HCT116 (cell line): ENCODE data around the gene FBXL3. TPM values are rescaled to one million over a fixed set of nuclear protein-coding genes. Genes with fewer than 3 reads are reported as not detected.

Experiments
- ATAC-seq: fragments of 200-7000 bp; cut with Tn5 transposase; 2 replicates; pipeline ENCODE4 v1.9.1; 2020; ENCODE audit warnings: mild to moderate bottlenecking, moderate library complexity
- BruUV-seq: library from RNA; stranded (reverse); fragments of 400-500 nt; replicated peaks from 2 replicates; lab custom pipeline; 2021; lab: Mats Ljungman, UMichigan
- CTCF ChIA-PET: fragments of 300-600 bp; sonication (Branson Sonifier 250); formaldehyde crosslinking; loops from one replicate; lab custom pipeline; 2021; ENCODE audit warnings: antibody characterized with exemption; lab: Charles Lee
- POLR2A ChIA-PET: fragments of 300-600, 350-600 bp; sonication (Branson Sonifier 250); formaldehyde crosslinking; loops from one replicate; lab custom pipeline; 2021; ENCODE audit warnings: antibody characterized with exemption; lab: Charles Lee
- RAD21 ChIA-PET, 2 experiments: fragments of 300-600 bp; sonication (Branson Sonifier 250); formaldehyde crosslinking; loops; one replicate each; lab custom pipeline; 2023; ENCODE audit warnings: low total read pairs in 2 of 2; ENCODE audit not compliant: uncharacterized antibody in 2 of 2, unreplicated experiment in 2 of 2, low non-redundant PET in 1 of 2; lab: Charles Lee
- DNase-seq: peaks from one replicate; pipeline ENCODE4 v3.0.0-alpha.2; 2010; ENCODE audit warnings: low read depth, low spot score
- H2AFZ ChIP-seq: fragments of 200-600 bp; shearing (Covaris generic), sonication (generic); 2 replicates; pipeline ENCODE4 v1.6.1; 2017; ENCODE audit warnings: low read depth, mixed run types, mixed read lengths, antibody characterized with exemption, low read length; ENCODE audit not compliant: poor library complexity, severe bottlenecking
- H3K27ac ChIP-seq: 2 replicates; pipeline ENCODE4 v1.5.1; 2012; ENCODE audit warnings: low read depth, low read length
- H3K27me3 ChIP-seq: fragments of 200-600 bp; sonication (generic); 2 replicates; pipeline ENCODE4 v1.6.1; 2016; ENCODE audit warnings: mixed run types, low read length, mixed read lengths; ENCODE audit not compliant: insufficient read depth
- H3K36me3 ChIP-seq, 2 experiments: fragments of 200-500 bp in 1 of 2; fragments of 200-600 bp in 1 of 2; sonication (Bioruptor generic) in 1 of 2; sonication (generic) in 1 of 2; 2 replicates each; pipeline versions ENCODE4 v1.5.1 to v1.6.1; 2014 to 2016; ENCODE audit warnings: low read length in 2 of 2, inconsistent platforms in 1 of 2, mixed read lengths in 1 of 2, mixed run types in 1 of 2; ENCODE audit not compliant: insufficient read depth in 2 of 2, control insufficient read depth in 1 of 2
- H3K4me1 ChIP-seq, 2 experiments: fragments of 200-600 bp in 1 of 2; sonication (generic) in 1 of 2; 2 replicates each; pipeline versions ENCODE4 v1.5.1 to v1.6.1; 2012 to 2017; ENCODE audit warnings: low read length in 2 of 2, inconsistent platforms in 1 of 2, mild to moderate bottlenecking in 1 of 2, mixed read lengths in 1 of 2, mixed run types in 1 of 2, moderate library complexity in 1 of 2; ENCODE audit not compliant: insufficient read depth in 2 of 2, control insufficient read depth in 1 of 2
- H3K4me2 ChIP-seq: fragments of 200-600 bp; sonication (generic); 2 replicates; pipeline ENCODE4 v1.6.1; 2017; ENCODE audit warnings: mixed run types, low read length, mixed read lengths
- H3K4me3 ChIP-seq, 2 experiments: fragments of 200-600 bp in 1 of 2; sonication (generic) in 1 of 2; replicated peaks in 1 of 2; 2 replicates each; pipeline ENCODE4 v1.5.1; 2011 to 2016; ENCODE audit warnings: low read length in 2 of 2, control low read depth in 1 of 2, low read depth in 1 of 2, mild to moderate bottlenecking in 1 of 2, mixed read lengths in 1 of 2, mixed run types in 1 of 2
- H3K79me2 ChIP-seq: fragments of 200-600 bp; sonication (generic); 2 replicates; pipeline ENCODE4 v1.6.1; 2017; ENCODE audit warnings: mild to moderate bottlenecking, mixed run types, low read length, moderate library complexity, mixed read lengths; ENCODE audit not compliant: insufficient read depth
- H3K9ac ChIP-seq: fragments of 200-600 bp; sonication (generic); 2 replicates; pipeline ENCODE4 v1.6.1; 2016; ENCODE audit warnings: low read length, mixed read lengths
- H3K9me2 ChIP-seq: fragments of 200-600 bp; sonication (generic), shearing (Covaris generic); 2 replicates; pipeline ENCODE4 v1.6.1; 2017; ENCODE audit warnings: mixed run types, mild to moderate bottlenecking, moderate library complexity; ENCODE audit not compliant: insufficient read depth
- H3K9me3 ChIP-seq, 2 experiments: fragments of 200-500 bp in 1 of 2; fragments of 200-600 bp in 1 of 2; sonication (Bioruptor generic) in 1 of 2; sonication (generic) in 1 of 2; 2 replicates each; pipeline ENCODE4 v1.6.1; 2014 to 2017; ENCODE audit warnings: low read length in 2 of 2, mixed read lengths in 2 of 2, inconsistent platforms in 1 of 2, low read depth in 1 of 2, mild to moderate bottlenecking in 1 of 2, mixed run types in 1 of 2, moderate library complexity in 1 of 2; ENCODE audit not compliant: control insufficient read depth in 1 of 2, insufficient read depth in 1 of 2
- H4K20me1 ChIP-seq: fragments of 200-600 bp; sonication (generic), shearing (Covaris generic); 2 replicates; pipeline ENCODE4 v1.6.1; 2017; ENCODE audit warnings: mixed run types, mild to moderate bottlenecking, moderate library complexity; ENCODE audit not compliant: insufficient read depth
- CBX3 ChIP-seq: IDR thresholded peaks from 2 replicates; pipeline ENCODE4 v1.6.1; 2012; ENCODE audit warnings: low read depth
- CEBPB ChIP-seq: IDR thresholded peaks from 2 replicates; pipeline ENCODE4 v1.6.1; 2012; ENCODE audit warnings: low read depth
- EGR1 ChIP-seq: IDR thresholded peaks from 2 replicates; pipeline ENCODE4 v1.6.1; 2012; ENCODE audit warnings: low read depth
- ELF1 ChIP-seq: IDR thresholded peaks from 2 replicates; pipeline ENCODE4 v1.6.1; 2012; ENCODE audit warnings: low read depth, borderline replicate concordance
- EZH2 ChIP-seq: fragments of 200-600 bp; sonication (generic); IDR thresholded peaks from 2 replicates; pipeline ENCODE4 v1.6.1; 2017; ENCODE audit warnings: antibody characterized with exemption, mixed run types
- FOSL1 ChIP-seq: IDR thresholded peaks from 2 replicates; pipeline ENCODE4 v1.6.1; 2012; ENCODE audit warnings: low read depth
- JUND ChIP-seq: IDR thresholded peaks from 2 replicates; pipeline ENCODE4 v1.6.1; 2012
- POLR2A ChIP-seq: IDR thresholded peaks from 2 replicates; pipeline ENCODE4 v1.7.0; 2011; ENCODE audit warnings: borderline replicate concordance; ENCODE audit not compliant: insufficient read depth, insufficient read length; ENCODE audit errors: extremely low read depth
- RAD21 ChIP-seq: IDR thresholded peaks from 2 replicates; pipeline ENCODE4 v1.6.1; 2012; ENCODE audit warnings: low read depth, mild to moderate bottlenecking
- REST ChIP-seq: IDR thresholded peaks from 2 replicates; pipeline ENCODE4 v1.6.1; 2012; ENCODE audit warnings: low read depth
- SIN3A ChIP-seq: IDR thresholded peaks from 2 replicates; pipeline ENCODE4 v1.6.1; 2012; ENCODE audit warnings: low read depth
- SP1 ChIP-seq: IDR thresholded peaks from 2 replicates; pipeline ENCODE4 v1.6.1; 2012; ENCODE audit warnings: low read depth
- SRF ChIP-seq: IDR thresholded peaks from 2 replicates; pipeline ENCODE4 v1.6.1; 2012; ENCODE audit warnings: low read depth
- TCF7L2 ChIP-seq: IDR thresholded peaks from 2 replicates; pipeline ENCODE4 v1.7.0; 2011; ENCODE audit warnings: borderline replicate concordance, inconsistent platforms; ENCODE audit not compliant: insufficient read depth, insufficient read length; ENCODE audit errors: extremely low read depth
- YY1 ChIP-seq: IDR thresholded peaks from 2 replicates; pipeline ENCODE4 v1.6.1; 2011; ENCODE audit warnings: low read length, low read depth, moderate library complexity, mild to moderate bottlenecking; ENCODE audit not compliant: insufficient replicate concordance; ENCODE audit errors: extremely low read depth
- ZFX ChIP-seq: fragments of 450-650 bp; IDR thresholded peaks from 2 replicates; pipeline ENCODE4 v1.6.1; 2017
- ZNF274 ChIP-seq: fragments of 200-500 bp; sonication (Bioruptor generic); IDR thresholded peaks from 2 replicates; pipeline ENCODE4 v1.6.1; 2014; ENCODE audit warnings: mild to moderate bottlenecking, low read depth, low read length, inconsistent platforms
- intact Hi-C: fragments of 100-400 bp; cut with micrococcal nuclease; formaldehyde crosslinking; loops from 2 replicates; pipeline ENCODE4 v1.10.0; 2022
- total RNA-seq: library from RNA; stranded (reverse); gene quantifications from one replicate; pipeline ENCODE4 v1.2.1, GENCODE V29; 2021; ENCODE audit not compliant: unreplicated experiment
- TF ChIP-seq, protein P1 (sequence below): IDR thresholded peaks from 2 replicates; pipeline ENCODE4 v1.6.1; 2011; ENCODE audit warnings: mild to moderate bottlenecking, low read length, moderate library complexity; ENCODE audit not compliant: insufficient replicate concordance; ENCODE audit errors: extremely low read depth
- TF ChIP-seq, protein P2 (sequence below), 3 experiments: fragments of 200-600 bp in 1 of 3; sonication (generic) in 1 of 3; IDR thresholded peaks in 2 of 3; conservative IDR thresholded peaks in 1 of 3; 2 replicates each; pipeline ENCODE4 v1.5.1; 2012 to 2017; ENCODE audit warnings: low read depth in 2 of 3, low read length in 2 of 3, antibody characterized with exemption in 1 of 3, borderline replicate concordance in 1 of 3, control low read depth in 1 of 3, mild to moderate bottlenecking in 1 of 3, mixed read lengths in 1 of 3, mixed run types in 1 of 3, moderate library complexity in 1 of 3; ENCODE audit not compliant: insufficient read depth in 1 of 3
- TF ChIP-seq, protein P3 (sequence below): IDR thresholded peaks from 2 replicates; pipeline ENCODE4 v1.6.1; 2012

Gene FBXL3
- total RNA-seq, 1 experiment from 2014 or later = 24.0 TPM

DNA sequence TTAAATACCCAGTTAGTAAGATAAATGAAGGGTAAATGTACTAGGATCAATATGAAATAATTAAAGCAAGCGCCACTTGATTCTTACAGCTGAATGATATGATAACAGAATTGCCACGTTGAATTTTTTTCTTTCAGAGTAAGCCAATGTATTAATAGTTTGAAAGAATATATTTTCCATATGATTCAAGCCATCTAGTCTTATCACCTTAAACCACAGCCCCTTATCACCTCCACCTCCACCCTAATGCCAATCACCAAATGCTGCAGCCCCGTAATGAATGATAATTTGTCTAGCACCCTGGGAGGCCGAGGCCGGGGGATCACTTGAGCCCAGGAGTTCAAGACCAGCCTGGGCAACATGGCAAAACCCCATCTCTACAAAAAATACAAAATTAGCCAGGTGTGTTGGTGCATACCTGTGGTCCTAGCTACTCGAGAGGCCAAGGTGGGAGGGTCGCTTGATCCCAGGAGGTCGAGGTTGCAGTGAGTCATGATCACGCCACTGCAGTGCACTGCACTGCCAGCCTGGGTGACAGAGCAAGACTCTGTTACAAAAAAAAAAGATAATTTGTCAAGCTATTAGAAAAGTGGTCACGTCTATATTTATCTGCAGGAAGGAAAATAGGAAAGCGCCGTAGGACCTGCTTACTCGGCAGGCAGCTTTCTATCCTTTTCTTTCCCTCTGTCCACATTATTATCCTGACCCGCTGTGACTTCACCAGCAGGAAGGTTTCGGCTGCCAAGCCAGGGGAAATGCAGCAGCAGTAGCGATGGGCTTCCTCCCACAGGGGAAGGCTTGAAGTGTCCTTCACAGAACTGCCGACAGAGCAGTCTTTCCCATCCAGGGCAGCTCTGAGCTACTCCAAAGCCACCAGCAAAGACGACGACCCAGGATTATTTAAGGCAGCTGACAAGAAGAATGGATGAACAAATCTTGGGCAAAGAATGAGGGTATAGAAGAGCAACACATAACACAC, 54.8 kb downstream of the FBXL3 start:
- Histone ChIP-seq H3K9me2 (no peaks in the 10 kb centered on the region), H2AFZ (no peak overlapping the region), H3K9me3 (no peaks in the 10 kb centered on the region), H3K27me3 (no peaks in the 10 kb centered on the region), H3K4me3 (no peak overlapping the region), H3K79me2 (no peaks in the 10 kb centered on the region), H4K20me1 (no peaks in the 10 kb centered on the region), H3K27ac (no peak overlapping the region), H3K36me3 (no peaks in the 10 kb centered on the region), H3K9ac (no peak overlapping the region), H3K4me2 (no peak overlapping the region), H3K4me1 (no peaks in the 10 kb centered on the region)
- TF ChIP-seq CBX3 (no peak), ZFX (no peak), EZH2 (no peak), ELF1 (no peak), TCF7L2 (no peak), JUND (no peak), SRF (no peak), SP1 (no peak), EGR1 (no peak), RAD21 (no peak), YY1 (no peak), SIN3A (no peak), CEBPB (no peak), REST (no peak), POLR2A (no peak), ZNF274 (no peak), FOSL1 (no peak)
- TF ChIP-seq, protein P1, sequence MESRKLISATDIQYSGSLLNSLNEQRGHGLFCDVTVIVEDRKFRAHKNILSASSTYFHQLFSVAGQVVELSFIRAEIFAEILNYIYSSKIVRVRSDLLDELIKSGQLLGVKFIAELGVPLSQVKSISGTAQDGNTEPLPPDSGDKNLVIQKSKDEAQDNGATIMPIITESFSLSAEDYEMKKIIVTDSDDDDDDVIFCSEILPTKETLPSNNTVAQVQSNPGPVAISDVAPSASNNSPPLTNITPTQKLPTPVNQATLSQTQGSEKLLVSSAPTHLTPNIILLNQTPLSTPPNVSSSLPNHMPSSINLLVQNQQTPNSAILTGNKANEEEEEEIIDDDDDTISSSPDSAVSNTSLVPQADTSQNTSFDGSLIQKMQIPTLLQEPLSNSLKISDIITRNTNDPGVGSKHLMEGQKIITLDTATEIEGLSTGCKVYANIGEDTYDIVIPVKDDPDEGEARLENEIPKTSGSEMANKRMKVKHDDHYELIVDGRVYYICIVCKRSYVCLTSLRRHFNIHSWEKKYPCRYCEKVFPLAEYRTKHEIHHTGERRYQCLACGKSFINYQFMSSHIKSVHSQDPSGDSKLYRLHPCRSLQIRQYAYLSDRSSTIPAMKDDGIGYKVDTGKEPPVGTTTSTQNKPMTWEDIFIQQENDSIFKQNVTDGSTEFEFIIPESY = no peak
- TF ChIP-seq, protein P2, sequence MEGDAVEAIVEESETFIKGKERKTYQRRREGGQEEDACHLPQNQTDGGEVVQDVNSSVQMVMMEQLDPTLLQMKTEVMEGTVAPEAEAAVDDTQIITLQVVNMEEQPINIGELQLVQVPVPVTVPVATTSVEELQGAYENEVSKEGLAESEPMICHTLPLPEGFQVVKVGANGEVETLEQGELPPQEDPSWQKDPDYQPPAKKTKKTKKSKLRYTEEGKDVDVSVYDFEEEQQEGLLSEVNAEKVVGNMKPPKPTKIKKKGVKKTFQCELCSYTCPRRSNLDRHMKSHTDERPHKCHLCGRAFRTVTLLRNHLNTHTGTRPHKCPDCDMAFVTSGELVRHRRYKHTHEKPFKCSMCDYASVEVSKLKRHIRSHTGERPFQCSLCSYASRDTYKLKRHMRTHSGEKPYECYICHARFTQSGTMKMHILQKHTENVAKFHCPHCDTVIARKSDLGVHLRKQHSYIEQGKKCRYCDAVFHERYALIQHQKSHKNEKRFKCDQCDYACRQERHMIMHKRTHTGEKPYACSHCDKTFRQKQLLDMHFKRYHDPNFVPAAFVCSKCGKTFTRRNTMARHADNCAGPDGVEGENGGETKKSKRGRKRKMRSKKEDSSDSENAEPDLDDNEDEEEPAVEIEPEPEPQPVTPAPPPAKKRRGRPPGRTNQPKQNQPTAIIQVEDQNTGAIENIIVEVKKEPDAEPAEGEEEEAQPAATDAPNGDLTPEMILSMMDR (IDR thresholded peaks at IDR 0.05 in 2 of 3, conservative IDR thresholded peaks at IDR 0.05 in 1 of 3; ENCODE audit: borderline replicate concordance in 1 of 3, insufficient read depth in 1 of 3, low read depth in 2 of 3, low read length in 2 of 3) = no peak
- TF ChIP-seq, protein P3, sequence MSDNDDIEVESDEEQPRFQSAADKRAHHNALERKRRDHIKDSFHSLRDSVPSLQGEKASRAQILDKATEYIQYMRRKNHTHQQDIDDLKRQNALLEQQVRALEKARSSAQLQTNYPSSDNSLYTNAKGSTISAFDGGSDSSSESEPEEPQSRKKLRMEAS = no peak
- POLR2A ChIA-PET = no interaction called here
- CTCF ChIA-PET = interaction anchor here (0.8 kb wide), 1 partner anchor 30 kb away, joined by 3 read pairs; no protein-coding TSS in a partner anchor
- intact Hi-C loops = no loop called here
- DNase-seq (no peak), ATAC-seq (no peak)
- RAD21 ChIA-PET = no interaction called here
- BruUV-seq = no TSS peak
